Epidermal melanocyte (primary cell): ENCODE measurements around the gene CHRNB1.

Experiments used
- DNase-seq: peaks from one replicate; pipeline ENCODE4 v3.0.0; 2011; ENCODE audit warnings: low spot score; ENCODE audit not compliant: insufficient read length

CHRNB1 gene

DNA sequence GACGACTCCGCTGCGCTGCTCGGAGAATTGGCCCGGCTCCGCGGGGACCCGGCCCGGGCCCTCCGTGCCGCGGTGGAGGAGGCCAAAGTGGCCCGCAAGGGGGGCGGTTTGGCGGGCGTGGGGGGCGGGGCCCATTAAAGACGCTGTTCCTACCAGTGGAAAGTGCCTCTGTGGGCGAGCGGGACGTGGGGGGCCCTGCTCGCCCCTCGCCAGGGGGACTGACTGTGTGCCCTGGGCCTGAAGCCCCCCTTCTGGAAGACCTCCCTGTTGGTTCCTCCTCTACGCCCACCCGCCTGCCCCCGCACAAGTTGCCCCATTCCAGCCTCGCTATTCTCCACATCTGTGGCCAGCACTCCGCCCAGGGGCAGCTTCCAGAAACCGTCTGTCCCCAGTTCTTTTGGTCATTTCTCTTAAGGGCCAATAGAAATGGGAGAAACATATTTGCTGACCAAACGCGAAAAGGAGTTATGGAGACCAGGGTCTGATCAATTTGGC lies 7.4 kb upstream of the CHRNB1 start:
- DNase-seq, result no peak

DNA sequence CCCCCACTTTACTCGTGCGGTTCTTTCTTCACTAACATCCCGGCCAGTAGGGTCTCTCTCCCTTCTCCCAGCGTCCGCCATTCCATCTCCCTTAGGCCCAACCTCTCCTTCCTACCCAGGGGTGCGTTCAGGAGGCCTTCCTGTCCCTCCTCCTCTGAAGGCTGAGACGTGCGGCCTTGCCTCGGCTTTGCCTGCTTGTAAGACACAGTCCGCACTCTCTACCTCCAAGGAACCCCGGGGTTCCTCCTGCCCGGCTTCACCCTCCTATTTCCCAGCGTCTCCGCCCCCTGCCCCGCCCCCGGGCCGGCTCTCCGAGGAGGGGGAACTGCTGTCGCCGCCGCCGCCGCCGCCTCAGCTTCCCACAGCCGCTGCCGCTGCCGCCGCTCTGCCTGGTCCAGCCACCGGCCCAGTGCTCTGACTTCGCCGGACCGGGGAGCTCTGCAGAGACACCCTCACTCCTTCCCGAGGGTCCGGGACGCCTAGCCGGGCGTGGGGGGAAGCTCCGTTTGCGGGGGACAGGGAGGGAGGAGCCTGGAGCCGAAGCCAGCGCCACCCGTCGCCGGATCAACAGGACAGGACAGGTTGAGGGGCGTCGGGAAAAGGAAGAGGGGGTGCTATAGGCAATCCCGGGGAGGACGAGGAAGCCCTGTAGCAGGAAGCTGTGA lies 6.8 kb upstream of the CHRNB1 start:
- DNase-seq, result no peak

DNA sequence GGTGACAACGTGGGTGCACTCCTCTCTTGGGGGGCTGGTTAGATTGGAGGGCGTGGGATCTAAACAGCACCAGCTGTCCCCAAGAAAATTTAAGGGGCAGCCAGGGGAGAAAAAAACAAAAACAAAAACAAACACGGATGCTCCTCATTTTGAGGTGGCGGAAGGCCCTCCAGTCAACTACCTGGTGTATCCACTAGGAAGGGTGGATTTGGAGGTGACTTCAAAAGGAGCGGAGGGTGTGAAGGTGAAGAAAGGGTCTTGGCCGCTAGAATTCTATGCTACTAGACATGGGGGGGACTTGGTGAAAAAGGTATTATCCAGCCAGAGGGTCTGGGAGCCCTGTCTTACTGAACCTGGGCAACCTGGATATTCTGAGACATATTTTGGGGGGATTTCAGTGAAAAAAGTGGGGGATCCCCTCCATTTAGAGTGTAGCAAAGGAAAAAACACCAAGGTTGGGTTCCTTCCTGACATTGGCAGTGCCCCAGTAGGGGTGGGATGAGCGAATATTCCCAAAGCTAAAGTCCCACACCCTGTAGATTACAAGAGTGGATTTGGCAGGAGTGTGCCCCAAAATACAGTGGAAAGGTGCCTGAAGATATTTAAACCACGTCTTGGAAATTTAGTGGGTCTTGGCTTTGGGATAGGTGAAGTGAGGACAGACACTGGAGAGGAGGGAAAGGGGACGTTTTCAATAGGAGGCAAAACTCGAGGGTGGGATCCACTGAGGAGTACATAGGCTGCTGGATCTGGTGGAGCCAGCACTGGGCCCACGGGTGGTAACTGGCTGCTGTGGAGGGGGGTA lies 6.0 kb upstream of the CHRNB1 start:
- no peak for DNase-seq

DNA sequence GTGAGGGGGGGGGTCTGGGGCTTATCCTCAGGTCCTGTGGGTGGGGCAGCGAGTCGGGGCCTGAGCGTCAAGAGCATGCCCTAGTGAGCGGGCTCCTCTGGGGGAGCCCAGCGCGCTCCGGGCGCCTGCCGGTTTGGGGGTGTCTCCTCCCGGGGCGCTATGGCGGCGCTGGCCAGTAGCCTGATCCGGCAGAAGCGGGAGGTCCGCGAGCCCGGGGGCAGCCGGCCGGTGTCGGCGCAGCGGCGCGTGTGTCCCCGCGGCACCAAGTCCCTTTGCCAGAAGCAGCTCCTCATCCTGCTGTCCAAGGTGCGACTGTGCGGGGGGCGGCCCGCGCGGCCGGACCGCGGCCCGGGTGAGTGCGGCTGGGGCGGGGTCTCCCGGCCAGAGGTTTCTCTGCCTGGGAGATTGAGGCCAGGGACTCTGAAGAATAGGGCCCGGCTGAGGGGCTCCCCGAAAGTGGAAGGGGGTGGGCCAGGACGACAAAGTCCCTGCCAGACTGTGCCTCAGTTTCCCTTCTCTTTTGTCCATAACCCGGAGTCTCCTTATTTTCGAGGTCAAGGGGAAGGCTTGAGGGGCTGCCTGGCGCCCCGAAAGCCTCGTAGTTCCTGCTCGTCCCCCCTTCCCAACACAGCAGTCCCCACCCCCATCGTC lies 5.3 kb upstream of the CHRNB1 start, which contains the start of gene FGF11:
Gene FGF11 (plus strand): TSS at position 51 of the 651 bp plus-strand sequence. CDS start 109 bp downstream, at position 160.
- no peak for DNase-seq

DNA sequence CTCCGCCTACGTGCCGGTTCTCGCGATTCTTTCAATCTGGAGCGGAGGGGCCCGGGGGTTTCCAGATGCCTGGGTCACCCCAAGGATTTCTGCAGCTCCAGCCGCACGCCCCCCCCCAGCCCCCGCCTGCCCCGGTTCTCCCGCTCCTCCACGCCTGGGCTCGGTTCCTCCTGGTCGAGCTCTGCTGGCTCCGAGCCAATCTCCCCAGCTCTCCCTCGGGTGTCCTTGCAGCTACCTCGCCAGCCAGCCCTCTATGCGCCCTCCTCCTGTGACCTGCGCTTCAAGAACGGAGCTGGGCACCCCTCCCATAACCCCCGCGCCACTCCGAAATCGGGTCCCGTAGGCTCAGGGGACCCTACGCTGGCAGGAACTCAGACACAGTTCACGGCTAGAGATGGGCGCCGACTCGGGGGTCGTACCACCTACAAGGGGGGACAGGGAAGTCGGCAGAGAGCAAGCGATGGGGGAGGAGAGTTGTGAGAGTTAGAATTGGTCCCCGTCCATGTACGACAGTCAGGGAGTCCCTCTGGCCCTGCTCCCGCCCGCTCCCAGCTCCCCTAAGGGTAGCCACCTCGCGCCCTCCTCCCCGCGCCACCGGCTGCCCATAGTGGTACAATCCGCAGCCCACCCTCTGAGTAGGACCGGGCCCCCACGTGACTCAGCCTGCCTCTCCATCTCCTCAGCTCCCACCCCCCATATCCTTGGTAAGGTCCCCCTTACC lies 4.6 kb upstream of the CHRNB1 start:
- DNase-seq, result no peak

DNA sequence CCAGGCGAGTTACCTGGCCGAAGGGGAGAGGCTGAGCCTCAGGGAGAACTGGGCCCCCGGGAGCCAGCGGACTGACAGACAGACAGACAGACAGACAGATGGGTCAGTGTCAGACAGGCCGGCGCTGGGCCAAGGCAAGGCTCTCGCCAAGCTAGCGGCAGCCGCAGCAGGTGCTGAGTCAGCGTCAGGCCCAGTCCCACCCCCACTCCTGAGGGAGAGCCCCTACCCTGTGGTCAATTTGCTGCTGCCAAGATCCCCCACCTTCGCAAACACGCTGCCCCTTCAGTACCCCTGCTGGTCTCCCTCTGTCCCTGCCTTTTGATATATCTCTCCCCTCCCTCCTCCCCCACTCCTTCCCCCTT lies 4.0 kb upstream of the CHRNB1 start:
- no peak for DNase-seq

DNA sequence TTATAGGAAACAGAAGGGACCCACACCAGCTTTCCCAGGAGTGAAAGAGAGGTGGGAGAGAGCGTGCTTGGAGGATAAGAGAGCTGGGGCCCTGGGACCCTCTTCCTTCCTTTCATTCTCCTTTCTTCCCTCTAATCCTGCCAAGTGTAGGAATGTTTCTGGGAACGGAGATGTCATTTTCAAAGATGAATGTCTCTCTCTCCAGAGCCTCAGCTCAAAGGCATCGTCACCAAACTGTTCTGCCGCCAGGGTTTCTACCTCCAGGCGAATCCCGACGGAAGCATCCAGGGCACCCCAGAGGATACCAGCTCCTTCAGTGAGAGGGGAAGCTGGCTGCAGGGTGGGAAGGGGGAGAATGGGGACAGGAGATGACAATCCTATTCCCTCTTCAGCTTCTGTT lies 3.6 kb upstream of the CHRNB1 start:
- DNase-seq, result no peak

DNA sequence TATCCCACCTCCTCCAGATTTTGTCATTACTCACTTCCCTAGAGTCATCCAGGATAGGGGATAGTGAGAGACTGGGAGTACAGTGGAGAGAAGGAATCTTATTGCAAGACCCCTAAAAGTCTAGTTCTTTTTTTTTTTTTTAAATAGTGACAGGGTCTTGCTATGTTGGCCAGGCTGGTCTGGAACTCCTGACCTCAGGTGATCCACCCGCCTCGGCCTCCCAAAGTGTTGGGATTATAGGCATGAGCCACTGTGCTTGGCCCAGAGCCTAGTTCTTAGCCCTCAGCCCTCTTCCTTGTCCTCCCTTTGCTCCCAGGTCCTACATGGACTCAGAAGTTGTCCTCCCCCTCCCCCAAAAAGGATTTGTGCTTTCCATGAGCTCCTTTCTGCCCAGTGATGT lies 2.7 kb upstream of the CHRNB1 start:
- DNase-seq, result no peak

DNA sequence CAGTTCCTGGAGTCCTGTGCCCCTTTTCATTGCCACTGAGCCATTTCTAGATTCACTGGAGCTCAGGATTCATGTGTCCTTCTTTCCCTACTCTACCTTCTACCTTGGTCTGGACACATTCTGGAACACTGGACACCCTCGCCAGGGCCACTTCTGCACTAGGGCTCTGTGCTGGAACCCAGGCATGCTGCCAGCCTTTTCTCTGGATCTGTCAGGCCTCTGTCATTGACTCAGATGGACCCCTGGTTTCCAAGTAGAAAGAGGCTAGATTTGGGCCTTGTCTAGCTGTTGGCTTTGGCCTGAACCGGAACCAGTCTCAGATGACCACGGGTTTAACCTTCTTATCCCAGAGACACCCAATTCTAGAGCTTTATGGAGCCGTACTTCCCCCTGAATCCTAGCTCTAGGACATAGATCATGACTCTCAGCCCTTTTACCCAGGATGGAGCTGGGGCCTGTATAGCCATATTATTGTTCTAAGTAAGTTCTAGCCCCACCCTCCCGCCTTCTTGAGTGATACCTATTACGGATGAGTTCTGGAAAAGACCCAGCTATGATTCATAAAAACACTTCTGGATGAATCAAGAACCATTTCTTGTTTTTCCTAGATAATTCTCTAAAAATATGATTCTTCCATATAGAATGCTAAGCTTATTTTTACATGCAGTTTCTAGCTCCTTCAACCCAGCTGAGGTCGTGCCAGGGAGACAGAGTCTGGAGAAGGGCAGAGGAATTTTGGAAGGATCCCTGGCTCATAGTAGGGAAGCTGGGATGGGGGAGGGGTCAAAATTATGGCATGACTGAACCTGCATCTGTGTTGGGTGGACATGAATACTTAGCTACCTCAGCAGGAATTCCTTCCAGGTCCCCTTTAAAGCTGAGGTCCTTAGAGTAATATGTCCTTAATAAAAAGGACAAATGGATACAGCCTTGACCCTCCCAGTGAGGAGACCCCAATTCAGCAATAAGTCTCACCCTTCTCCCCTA lies 1.1 kb upstream of the CHRNB1 start:
- no peak for DNase-seq

DNA sequence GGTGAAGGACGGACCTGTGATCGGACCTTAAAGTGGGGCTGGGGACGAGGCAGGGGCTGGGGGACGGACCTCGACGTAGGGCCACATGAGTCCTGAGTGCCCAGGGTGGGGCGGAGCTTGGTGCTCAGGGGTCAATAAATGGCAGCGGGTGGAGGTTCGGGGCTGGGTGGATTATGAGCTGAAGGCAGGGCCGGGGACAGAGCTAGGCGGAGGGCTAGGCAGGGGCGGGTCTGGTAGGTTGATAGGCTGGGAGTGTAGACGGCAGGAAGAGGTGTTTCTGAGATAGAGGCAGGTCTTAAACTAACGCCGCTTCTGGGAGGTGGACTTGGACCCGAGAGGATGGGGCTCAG lies 733 bp downstream of the CHRNB1 start:
- DNase-seq, result no peak

DNA sequence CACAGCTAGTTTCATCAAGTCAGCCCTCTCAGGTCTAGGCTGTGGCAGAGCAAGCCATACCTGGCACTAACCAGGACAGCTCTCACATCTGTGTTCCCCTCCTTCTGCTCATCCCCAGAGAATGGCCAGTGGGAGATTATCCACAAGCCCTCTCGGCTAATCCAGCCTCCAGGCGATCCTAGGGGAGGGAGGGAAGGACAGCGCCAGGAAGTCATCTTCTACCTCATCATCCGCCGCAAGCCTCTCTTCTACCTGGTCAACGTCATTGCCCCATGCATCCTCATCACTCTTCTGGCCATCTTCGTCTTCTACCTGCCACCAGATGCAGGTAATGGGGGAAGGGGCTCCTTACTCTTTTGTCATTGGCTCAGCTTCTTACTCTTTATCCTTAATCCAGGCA lies 3.6 kb downstream of the CHRNB1 start:
- no peak for DNase-seq

DNA sequence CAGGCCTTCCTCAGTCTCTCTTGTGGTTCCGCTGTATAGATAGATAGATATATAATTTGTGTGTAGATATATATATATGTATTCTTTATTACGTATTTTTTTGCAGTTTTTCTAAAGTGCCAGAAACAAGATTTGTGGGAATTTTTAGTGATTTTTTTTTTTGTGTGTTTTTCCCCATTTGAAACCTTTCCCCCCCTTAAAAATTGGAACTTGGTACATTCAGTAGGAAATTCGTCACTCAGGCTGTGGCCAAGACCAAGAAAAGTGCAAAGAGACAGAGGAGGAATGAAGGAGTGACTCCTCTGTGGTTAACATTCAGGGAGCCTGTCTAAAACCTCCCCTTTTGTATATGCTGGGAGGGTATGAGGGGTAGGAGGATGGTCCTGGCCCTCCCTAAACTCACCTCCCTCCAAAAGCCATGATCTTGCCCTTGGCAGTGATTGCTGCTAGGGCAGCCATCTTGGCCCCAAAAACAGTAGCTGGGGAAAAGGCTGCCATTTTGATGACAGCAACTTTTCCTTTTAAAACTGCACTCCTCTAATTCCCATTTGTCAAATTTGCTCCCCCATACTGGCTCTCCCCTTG lies 15.2 kb downstream of the CHRNB1 start:
- DNase-seq, result peak; percentile 14

DNA sequence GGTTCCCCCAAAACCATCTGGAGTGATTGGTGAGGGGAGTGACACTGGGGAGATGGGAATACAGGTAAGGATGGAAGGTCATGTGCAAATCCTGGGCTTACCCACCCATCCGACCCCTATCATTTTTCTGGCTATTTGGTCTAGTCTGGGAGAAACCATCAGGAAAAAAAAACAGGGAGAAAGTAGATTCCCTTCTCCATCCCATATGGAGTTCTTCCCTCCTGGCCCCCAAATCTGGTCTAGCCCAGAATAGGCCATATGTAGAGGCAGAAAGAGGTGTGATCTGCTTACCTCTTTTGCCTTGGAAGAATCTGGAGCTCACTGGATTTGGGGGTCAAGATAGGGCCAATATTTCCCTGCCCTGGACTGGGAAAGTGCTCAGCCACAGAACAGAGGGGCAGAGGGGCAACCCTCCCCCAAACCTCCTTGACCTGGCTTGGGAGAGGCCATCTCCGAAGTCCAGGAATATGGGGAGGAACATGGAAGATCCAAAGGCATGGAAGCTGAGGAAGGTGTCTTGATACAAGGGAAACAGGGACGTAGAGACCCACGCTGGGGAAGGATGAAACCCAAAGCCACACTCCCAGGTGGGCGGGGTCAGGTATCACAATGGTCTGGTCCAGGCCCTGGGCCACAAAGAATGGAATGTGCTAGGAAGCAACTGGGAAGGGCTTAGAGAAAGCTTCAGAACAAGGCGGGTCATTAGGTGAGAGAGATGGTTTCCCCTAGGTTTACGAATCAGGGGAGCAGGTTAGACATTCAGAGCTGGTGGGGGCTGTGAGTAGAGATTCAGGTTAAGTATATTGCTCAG lies 16.2 kb downstream of the CHRNB1 start:
- DNase-seq, result peak; percentile 12

DNA sequence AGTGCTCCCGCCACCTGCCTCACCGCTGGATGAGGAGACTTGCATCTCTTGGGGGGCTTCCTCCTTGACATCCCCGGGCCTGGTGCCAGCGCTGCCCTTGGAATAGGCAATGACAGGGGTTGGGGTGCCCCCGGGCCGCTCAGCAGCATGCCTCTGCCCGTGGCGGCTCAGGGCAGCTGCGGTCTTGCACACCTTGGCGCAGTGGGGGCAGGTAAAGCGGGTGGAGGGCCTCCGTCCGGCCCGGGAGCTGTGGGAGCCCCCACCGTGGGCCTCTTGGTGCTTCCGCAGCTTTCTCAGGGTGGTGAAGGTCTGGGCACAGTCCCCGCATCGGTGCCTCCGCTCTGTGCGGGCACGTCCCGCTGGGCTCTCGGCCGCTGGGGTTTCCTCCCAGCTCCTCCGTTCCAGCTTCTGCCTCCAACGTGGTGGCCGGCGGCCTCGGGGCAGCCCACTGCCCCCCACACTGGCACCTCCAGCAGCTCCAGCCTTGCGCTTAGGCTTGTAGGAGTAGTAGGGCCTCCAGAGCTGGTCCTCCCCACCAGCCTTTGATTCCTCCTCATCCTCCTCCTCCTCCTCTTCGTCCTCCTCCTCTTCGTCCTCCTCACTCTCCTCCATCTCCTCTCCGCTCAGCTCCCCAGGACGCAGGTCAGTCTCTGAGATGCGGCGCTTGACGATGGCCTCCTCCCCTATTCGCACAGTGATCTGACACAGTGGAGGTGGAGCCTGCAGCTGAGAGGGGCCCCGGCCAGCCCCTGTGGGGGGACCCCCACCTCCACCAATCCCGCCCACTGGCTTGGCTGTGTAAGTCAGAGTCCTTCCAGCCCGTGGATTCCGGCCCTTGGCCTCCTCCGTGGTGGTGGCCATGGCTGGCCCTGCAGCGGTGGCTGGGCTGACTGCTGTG lies 17.9 kb downstream of the CHRNB1 start:
- DNase-seq, result peak; percentile 7

DNA sequence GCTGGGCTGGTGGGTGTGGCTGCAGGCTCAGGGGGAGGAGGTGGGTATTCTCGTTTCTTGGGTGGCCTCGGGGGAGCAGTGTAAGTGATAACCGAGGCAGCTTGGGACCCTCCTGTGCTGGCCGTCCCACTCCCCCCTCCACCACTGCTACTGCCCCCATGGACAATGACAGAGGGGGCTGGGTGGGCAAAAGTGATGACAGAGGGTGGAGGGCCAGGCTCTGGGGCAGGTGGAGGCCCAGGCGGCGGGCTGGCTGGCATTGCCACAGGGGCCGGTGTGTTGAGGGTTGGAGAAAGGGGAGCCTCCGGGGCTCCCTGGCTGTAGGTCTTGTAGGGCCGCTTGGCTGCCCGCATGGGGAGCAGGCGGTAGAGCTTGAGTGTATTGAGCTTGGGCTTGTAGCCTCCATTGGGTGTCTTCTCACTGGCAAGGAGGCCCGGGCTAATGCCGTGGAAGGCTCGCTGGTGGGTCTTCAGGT lies 18.5 kb downstream of the CHRNB1 start:
- no peak for DNase-seq

DNA sequence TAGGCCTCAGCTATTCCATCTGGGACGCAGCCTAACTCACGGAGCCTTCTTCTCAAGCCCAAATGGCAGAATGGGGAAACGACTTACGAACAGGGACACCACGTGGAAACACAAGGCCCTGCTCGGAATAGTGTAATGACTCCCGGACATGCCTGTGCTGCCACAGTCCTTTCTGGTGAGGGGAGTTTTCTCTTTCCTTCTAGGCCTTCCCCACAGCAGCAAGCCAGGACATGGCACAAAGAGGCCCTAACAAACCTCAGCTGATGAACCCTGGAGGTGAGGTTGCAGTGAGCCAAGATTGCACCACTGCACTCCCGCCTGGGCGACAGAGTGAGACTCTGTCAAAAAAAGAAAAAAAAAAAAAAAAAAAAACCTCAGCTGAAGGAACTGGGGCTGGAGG lies 19.2 kb downstream of the CHRNB1 start:
- no peak for DNase-seq

DNA sequence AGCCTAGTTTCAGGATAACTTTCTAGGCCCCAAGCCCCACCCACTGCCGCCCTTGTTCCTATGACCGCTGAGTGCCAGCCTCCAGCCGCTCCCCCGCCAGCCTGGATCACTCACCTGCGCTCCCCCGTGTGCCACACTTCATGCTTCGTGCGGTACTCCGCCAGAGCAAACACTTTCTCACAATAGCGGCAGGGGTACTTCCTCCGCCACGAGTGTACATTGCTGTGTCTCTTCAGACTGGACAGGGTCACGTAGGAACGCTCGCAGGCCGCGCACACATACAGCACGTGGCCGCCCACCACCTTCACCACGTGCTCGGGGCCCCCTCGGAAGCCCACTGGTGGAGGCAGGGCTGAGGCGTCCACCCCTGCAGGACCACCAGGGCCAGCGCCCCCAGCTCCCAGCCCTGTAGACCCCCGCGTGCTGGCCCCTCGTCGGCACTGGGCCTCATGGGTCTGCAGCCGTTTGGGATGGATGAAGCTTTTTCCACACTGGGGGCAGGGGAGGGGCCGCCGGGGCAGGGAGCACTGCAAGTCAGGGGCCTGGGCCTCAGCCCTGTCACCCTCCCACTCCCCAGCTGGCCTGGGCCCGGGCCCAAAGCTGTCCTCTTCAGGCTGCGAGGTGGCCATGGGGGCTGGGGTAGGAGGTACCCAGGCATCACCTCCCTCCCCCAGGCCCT lies 20.9 kb downstream of the CHRNB1 start:
- DNase-seq, result no peak

DNA sequence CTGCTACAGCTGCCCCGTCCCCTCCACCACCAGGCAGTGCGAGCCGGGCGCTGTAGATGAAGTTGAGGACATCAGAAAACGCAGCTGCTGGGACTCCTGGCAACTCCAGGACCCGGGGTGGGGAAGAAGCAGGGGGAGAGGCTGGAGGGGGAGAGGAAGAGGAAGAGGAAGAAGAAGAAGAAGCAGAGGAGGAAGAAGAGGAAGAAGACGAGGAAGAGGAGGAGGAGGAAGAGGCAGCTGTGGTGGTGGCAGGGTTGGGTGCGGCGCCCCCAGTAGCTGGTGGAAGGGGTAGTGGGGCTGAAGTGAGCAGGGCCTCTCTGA lies 21.4 kb downstream of the CHRNB1 start:
- no peak for DNase-seq
